K562 (cell line): ENCODE results near the gene LPCAT2. TPM values are rescaled to one million over a fixed set of nuclear protein-coding genes. Genes with fewer than 3 reads are reported as not detected.

Experiments
- ARHGAP35 ChIP-seq: fragments of 450-650 bp; IDR thresholded peaks from 2 replicates; pipeline ENCODE4 v1.6.1; 2018; ENCODE audit not compliant: partially characterized antibody
- ARID2 ChIP-seq: fragments of 450-650 bp; IDR thresholded peaks from 2 replicates; pipeline ENCODE4 v1.6.1; 2017; ENCODE audit warnings: antibody characterized with exemption, mild to moderate bottlenecking
- BHLHE40 ChIP-seq: IDR thresholded peaks from 2 replicates; pipeline ENCODE4 v1.6.1; 2011; ENCODE audit warnings: low read length, improper control_type of control experiment
- CHAMP1 ChIP-seq: fragments of 450-650 bp; IDR thresholded peaks from 2 replicates; pipeline ENCODE4 v1.6.1; 2016; ENCODE audit warnings: mild to moderate bottlenecking
- DEAF1 ChIP-seq: fragments of 450-650 bp; formaldehyde crosslinking; IDR thresholded peaks from 2 replicates; pipeline ENCODE4 v1.4.0; 2020; ENCODE audit warnings: mild to moderate bottlenecking, moderate library complexity
- ETV1 ChIP-seq: fragments of 450-650 bp; conservative IDR thresholded peaks from 2 replicates; pipeline ENCODE4 v1.6.1; 2016; ENCODE audit warnings: missing genetic modification characterization, control low read depth, low read depth, missing compliant biosample characterization
- FOXK2 ChIP-seq, 2 experiments: fragments of 450-650 bp; IDR thresholded peaks in 1 of 2; conservative IDR thresholded peaks in 1 of 2; 2 replicates each; pipeline ENCODE4 v1.6.1; 2016; ENCODE audit warnings: low read depth in 2 of 2, mild to moderate bottlenecking in 1 of 2
- KLF16 ChIP-seq: IDR thresholded peaks from 2 replicates; pipeline ENCODE4 v1.6.1; 2016; ENCODE audit warnings: antibody characterized with exemption
- LARP7 ChIP-seq: fragments of 450-650 bp; IDR thresholded peaks from 2 replicates; pipeline ENCODE4 v1.6.1; 2016
- MBD1 ChIP-seq: fragments of 250-450 bp; sonication (Bioruptor Pico); IDR thresholded peaks from 2 replicates; pipeline ENCODE4 v1.8.0; 2022; ENCODE audit warnings: inconsistent platforms
- MEF2D ChIP-seq: conservative IDR thresholded peaks from 2 replicates; pipeline ENCODE4 v1.6.1; 2016; ENCODE audit warnings: low read depth, missing genetic modification characterization, missing compliant biosample characterization
- NFIC ChIP-seq: fragments of 450-650 bp; IDR thresholded peaks from 2 replicates; pipeline ENCODE4 v1.6.1; 2017; ENCODE audit warnings: mild to moderate bottlenecking, inconsistent platforms
- NFYB ChIP-seq: IDR thresholded peaks from 2 replicates; pipeline ENCODE4 v1.6.1; 2011; ENCODE audit warnings: mild to moderate bottlenecking, moderate library complexity; ENCODE audit not compliant: insufficient read length; ENCODE audit errors: extremely low read depth
- RAD21 ChIP-seq, 2 experiments: fragments of 250-450 bp in 1 of 2; fragments of 450-650 bp in 1 of 2; sonication (Bioruptor Pico) in 1 of 2; formaldehyde crosslinking in 1 of 2; IDR thresholded peaks in 1 of 2; conservative IDR thresholded peaks in 1 of 2; 2 replicates each; pipeline versions ENCODE4 v1.4.0 to v1.8.0; 2020 to 2022; ENCODE audit warnings: mild to moderate bottlenecking in 2 of 2, moderate library complexity in 1 of 2
- RB1 ChIP-seq: fragments of 450-650 bp; IDR thresholded peaks from 2 replicates; pipeline ENCODE4 v1.6.1; 2017; ENCODE audit warnings: low read depth, mild to moderate bottlenecking
- SRSF1 ChIP-seq: fragments of 200-400 bp; formaldehyde crosslinking; IDR thresholded peaks from 2 replicates; pipeline ENCODE4 v1.6.1; 2017; ENCODE audit warnings: mild to moderate bottlenecking, low read depth, low read length, moderate library complexity
- XRCC5 ChIP-seq: fragments of 200-400 bp; formaldehyde crosslinking; IDR thresholded peaks from 2 replicates; pipeline ENCODE4 v1.6.1; 2017; ENCODE audit warnings: low read depth, mild to moderate bottlenecking, low read length
- ZBED1 ChIP-seq: IDR thresholded peaks from 2 replicates; pipeline ENCODE4 v1.6.1; 2014
- ZBTB33 ChIP-seq: sonication (generic); formaldehyde crosslinking; IDR thresholded peaks from 2 replicates; pipeline ENCODE4 v1.8.1; 2023; ENCODE audit warnings: mild to moderate bottlenecking, missing genetic modification reagents
- polyA plus RNA-seq, 8 experiments: library from polyadenylated mRNA; depleted of rRNA in 4 of 8; stranded (reverse) in 5 of 8; unstranded in 3 of 8; fragments of >200 nt; fragmentation: Nextera tagmentation in 2 of 8; fragmentation: Illumina TruSeq in 1 of 8; extraction: Ambion mirVana in 2 of 8; extraction: Trizol in 1 of 8; gene quantifications; 2 replicates each; pipeline versions ENCODE4 v1.2.1 to v1.2.3, GENCODE V29; 2011 to 2014; ENCODE audit warnings: inconsistent platforms in 1 of 8, missing spikeins in 1 of 8
- total RNA-seq, 7 experiments: library from RNA; depleted of rRNA in 6 of 7; stranded (reverse); fragments of >200 nt in 6 of 7; fragmentation: Illumina TruSeq in 2 of 7; extraction: Trizol in 2 of 7; gene quantifications; 2 replicates each; pipeline versions ENCODE4 v1.2.1 to v1.2.3, GENCODE V29; 2011 to 2021; ENCODE audit warnings: low replicate concordance in 1 of 7

Gene LPCAT2
- total and polyA plus RNA-seq, 9 of the 15 experiments (the other 6 are each of a cell fraction or from before 2014, with no cell fraction given), result 2.9 to 15.0 (median 7.3) TPM

- TF ChIP-seq ETV1 (tag) (no peak), NFYB (no peak), KLF16 (peak; percentile 53; the same call in 1 of the 2 replicates), RB1 (peak; percentile 85), CHAMP1 (no peak), DEAF1 (peak; percentile 99), ZBTB33 (CRISPR knock-in tag) (no peak), ZBED1 (no peak), NFIC (peak; percentile 20; the same call in 1 of the 2 replicates), SRSF1 (no peak), MBD1 (CRISPR knock-in tag) (no peak), XRCC5 (peak; percentile 83), BHLHE40 (peak; percentile 16; the same call in 1 of the 2 replicates), FOXK2 (conservative IDR thresholded peaks at IDR 0.05 in 1 of 2, IDR thresholded peaks at IDR 0.05 in 1 of 2; ENCODE audit: low read depth in 2 of 2) (0 out of 4 replicates have a peak, but pooled peaks of 1 of the 2 experiments have one; percentile 15), RAD21 (CRISPR knock-in tag; conservative IDR thresholded peaks at IDR 0.05 in 1 of 2, IDR thresholded peaks at IDR 0.05 in 1 of 2) (peak; percentile 99 to 100), ARHGAP35 (no peak), LARP7 (0 out of 2 replicates have a peak, but pooled peaks have one; percentile 58), MEF2D (tag) (no peak), ARID2 (peak; percentile 97)
Observed at GRCh38 chr16:55465077-55465896, 43.6 kb upstream of the LPCAT2 start (continued).
